Neuronal stem cell (in vitro differentiated cells): Measurements from ENCODE around the gene SOSTDC1.
A peak's percentile ranks its signal among the peaks of the same experiment; 100 is the strongest.

ENCODE experiments used
- DNase-seq: peaks from one replicate; pipeline ENCODE4 v3.0.0-alpha.2; 2013; ENCODE audit warnings: low spot score
- H2AFZ ChIP-seq: one replicate; pipeline ENCODE4 v1.6.1; 2013; ENCODE audit warnings: mild to moderate bottlenecking, low read length, inconsistent platforms
- H2AK5ac ChIP-seq: 2 replicates; pipeline ENCODE4 v1.6.1; 2013; ENCODE audit warnings: low read depth, mild to moderate bottlenecking, inconsistent platforms, low read length, moderate library complexity, mixed read lengths
- H2BK120ac ChIP-seq: 2 replicates; pipeline ENCODE4 v1.6.1; 2013; ENCODE audit warnings: low read depth, mild to moderate bottlenecking, inconsistent platforms, low read length, moderate library complexity, mixed read lengths
- H2BK12ac ChIP-seq: one replicate; pipeline ENCODE4 v1.6.1; 2013; ENCODE audit warnings: low read length, inconsistent platforms
- H2BK15ac ChIP-seq: 2 replicates; pipeline ENCODE4 v1.6.1; 2013; ENCODE audit warnings: mild to moderate bottlenecking, low read length, inconsistent platforms, mixed read lengths
- H2BK5ac ChIP-seq: one replicate; pipeline ENCODE4 v1.6.1; 2013; ENCODE audit warnings: inconsistent platforms, mild to moderate bottlenecking, low read length, moderate library complexity
- H3K14ac ChIP-seq: one replicate; pipeline ENCODE4 v1.6.1; 2013; ENCODE audit warnings: low read length, inconsistent platforms
- H3K18ac ChIP-seq: 2 replicates; pipeline ENCODE4 v1.6.1; 2013; ENCODE audit warnings: low read length, inconsistent platforms
- H3K23ac ChIP-seq: 2 replicates; pipeline ENCODE4 v1.6.1; 2013; ENCODE audit warnings: low read depth, mild to moderate bottlenecking, mixed read lengths, low read length, inconsistent platforms; ENCODE audit not compliant: poor library complexity
- H3K27ac ChIP-seq: replicated peaks from 3 replicates; pipeline ENCODE4 v1.5.1; 2013; ENCODE audit warnings: low read length, inconsistent platforms
- H3K27me3 ChIP-seq, 3 experiments: 2 replicates each; pipeline ENCODE4 v1.6.1; 2013; ENCODE audit warnings: low read length in 3 of 3, mild to moderate bottlenecking in 2 of 3, inconsistent platforms in 1 of 3, low read depth in 1 of 3, mixed read lengths in 1 of 3, moderate library complexity in 1 of 3; ENCODE audit not compliant: control insufficient read depth in 3 of 3, insufficient read depth in 3 of 3
- H3K36me3 ChIP-seq, 2 donors: replicated peaks in 1 of 2; 2 replicates each; pipeline ENCODE4 v1.6.1; 2013; ENCODE audit warnings: low read length in 2 of 2; ENCODE audit not compliant: control insufficient read depth in 2 of 2, insufficient read depth in 2 of 2
- H3K4ac ChIP-seq: 2 replicates; pipeline ENCODE4 v1.6.1; 2013; ENCODE audit warnings: inconsistent platforms, mild to moderate bottlenecking, low read length, moderate library complexity
- H3K4me1 ChIP-seq, 2 donors: 1 replicate in 1 of 2; 2 replicates in 1 of 2; pipeline ENCODE4 v1.6.1; 2013; ENCODE audit warnings: low read length in 2 of 2, low read depth in 1 of 2; ENCODE audit not compliant: control insufficient read depth in 2 of 2, insufficient read depth in 1 of 2
- H3K4me2 ChIP-seq: one replicate; pipeline ENCODE4 v1.6.1; 2013; ENCODE audit warnings: mild to moderate bottlenecking, low read length, inconsistent platforms; ENCODE audit not compliant: insufficient read depth, poor library complexity, severe bottlenecking
- H3K4me3 ChIP-seq, 2 donors: 2 replicates each; pipeline ENCODE4 v1.5.1; 2013; ENCODE audit warnings: low read length in 2 of 2, mild to moderate bottlenecking in 2 of 2, inconsistent platforms in 1 of 2, moderate library complexity in 1 of 2
- H3K79me1 ChIP-seq: one replicate; pipeline ENCODE4 v1.6.1; 2013; ENCODE audit warnings: low read depth, mild to moderate bottlenecking, inconsistent platforms, low read length, moderate library complexity
- H3K9ac ChIP-seq: one replicate; pipeline ENCODE4 v1.6.1; 2013; ENCODE audit warnings: mild to moderate bottlenecking, low read depth, low read length, inconsistent platforms; ENCODE audit not compliant: poor library complexity
- H3K9me3 ChIP-seq, 2 donors: replicated peaks in 1 of 2; 2 replicates each; pipeline versions ENCODE3 to v1.6.1; 2013; ENCODE audit warnings: low read length in 2 of 2, mild to moderate bottlenecking in 2 of 2, inconsistent platforms in 1 of 2, low read depth in 1 of 2, mixed read lengths in 1 of 2, moderate library complexity in 1 of 2; ENCODE audit not compliant: control insufficient read depth in 2 of 2, insufficient read depth in 1 of 2
- H4K8ac ChIP-seq: one replicate; pipeline ENCODE4 v1.6.1; 2013; ENCODE audit warnings: low read depth, mild to moderate bottlenecking, inconsistent platforms, low read length, moderate library complexity
- H4K91ac ChIP-seq: one replicate; pipeline ENCODE4 v1.6.1; 2013; ENCODE audit warnings: low read length, low read depth, mild to moderate bottlenecking, inconsistent platforms; ENCODE audit not compliant: poor library complexity
- WGBS, 2 donors: extraction: QIAGEN DNeasy Blood & Tissue Kit; methylation state at CpG; one replicate each; pipeline ENCODE4 v1.1.7; 2013; ENCODE audit warnings: missing lambda C conversion rate in 2 of 2, mixed read lengths in 1 of 2; ENCODE audit not compliant: insufficient read length in 2 of 2, insufficient replicate concordance in 1 of 2; ENCODE audit errors: extremely low coverage in 2 of 2; 5-methylcytosine and 5-hydroxymethylcytosine counted together

SOSTDC1 gene

DNA sequence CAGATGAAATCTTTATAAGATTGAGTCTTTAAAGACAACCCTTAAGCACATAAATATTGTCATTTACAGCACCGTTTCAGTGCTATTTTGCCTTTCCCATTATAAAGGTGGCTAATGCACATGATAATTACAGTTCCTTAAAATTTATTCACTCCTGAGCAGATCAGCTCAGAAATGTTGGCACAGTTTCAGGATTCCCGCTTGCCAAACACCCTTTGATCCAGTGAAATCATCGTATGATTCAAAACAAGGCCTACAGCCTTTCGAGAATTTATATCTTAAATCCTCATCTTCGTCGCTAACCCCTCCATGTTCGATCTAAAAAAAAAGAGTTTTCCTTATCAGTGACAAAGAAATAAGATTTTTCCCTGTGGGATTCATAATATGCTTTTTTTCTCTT is 14.1 kb upstream of the SOSTDC1 start:
- Histone ChIP-seq H2BK5ac (no peak overlapping the region), H3K4me1 (peaks cover 3% of the 10 kb centered on the region in 2 donors), H3K4me2 (no peak overlapping the region), H3K18ac (no peak overlapping the region), H3K14ac (no peak overlapping the region), H3K9ac (no peak overlapping the region), H2BK12ac (no peak overlapping the region), H2AK5ac (no peak overlapping the region), H3K23ac (no peak overlapping the region), H2BK15ac (no peak overlapping the region), H2AFZ (peak overlapping the region; percentile 4), H3K4ac (no peak overlapping the region), H3K27ac (no peak overlapping the region), H3K36me3 (no peaks in the 10 kb centered on the region), H3K9me3 (peaks cover 0 to 7% of the 10 kb centered on the region in 2 donors), H4K91ac (no peak overlapping the region), H3K27me3 (no peaks in the 10 kb centered on the region), H4K8ac (no peak overlapping the region), H3K4me3 (no peak overlapping the region), H3K79me1 (no peaks in the 10 kb centered on the region), H2BK120ac (no peak overlapping the region)
- no peak for DNase-seq
- WGBS, 2 donors, result 100% methylated on average over 2 of the region's 7 CpGs; no CpG with 5 or more reads in 1 of the 2 donors

DNA sequence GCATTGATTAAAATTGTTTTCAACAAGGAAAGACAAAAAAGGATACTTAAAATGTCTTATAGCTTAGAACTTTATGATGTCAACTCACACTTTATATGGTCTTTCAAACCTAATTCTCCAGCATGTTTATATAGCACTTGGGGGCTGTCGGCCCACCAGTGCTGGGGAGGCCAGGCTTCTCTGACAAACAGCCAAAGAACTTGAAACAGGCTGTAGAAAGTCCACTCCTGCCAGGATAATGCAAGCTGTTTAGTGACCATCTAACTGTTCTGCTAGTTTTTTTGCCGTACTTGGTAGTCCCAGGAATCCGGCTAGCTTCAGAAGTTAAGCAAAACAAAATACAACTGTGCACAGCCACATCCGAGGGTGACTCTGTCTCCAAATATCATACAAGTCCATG is 13.6 kb upstream of the SOSTDC1 start:
- Histone ChIP-seq H4K8ac (no peak overlapping the region), H3K23ac (no peak overlapping the region), H3K18ac (no peak overlapping the region), H3K14ac (no peak overlapping the region), H2BK15ac (no peak overlapping the region), H2AK5ac (no peak overlapping the region), H3K9ac (no peak overlapping the region), H2BK12ac (no peak overlapping the region), H3K4me3 (no peak overlapping the region), H2AFZ (peak overlapping the region; percentile 4), H2BK5ac (no peak overlapping the region), H3K36me3 (no peaks in the 10 kb centered on the region), H4K91ac (no peak overlapping the region), H3K79me1 (no peaks in the 10 kb centered on the region), H3K27ac (no peak overlapping the region), H3K4me2 (no peak overlapping the region), H3K27me3 (no peaks in the 10 kb centered on the region), H2BK120ac (no peak overlapping the region), H3K9me3 (peaks cover 0 to 7% of the 10 kb centered on the region in 2 donors), H3K4me1 (no peaks in the 10 kb centered on the region), H3K4ac (no peak overlapping the region)
- no peak for DNase-seq
- WGBS, 2 donors, result no CpG with 5 or more reads among the region's 4 CpGs

DNA sequence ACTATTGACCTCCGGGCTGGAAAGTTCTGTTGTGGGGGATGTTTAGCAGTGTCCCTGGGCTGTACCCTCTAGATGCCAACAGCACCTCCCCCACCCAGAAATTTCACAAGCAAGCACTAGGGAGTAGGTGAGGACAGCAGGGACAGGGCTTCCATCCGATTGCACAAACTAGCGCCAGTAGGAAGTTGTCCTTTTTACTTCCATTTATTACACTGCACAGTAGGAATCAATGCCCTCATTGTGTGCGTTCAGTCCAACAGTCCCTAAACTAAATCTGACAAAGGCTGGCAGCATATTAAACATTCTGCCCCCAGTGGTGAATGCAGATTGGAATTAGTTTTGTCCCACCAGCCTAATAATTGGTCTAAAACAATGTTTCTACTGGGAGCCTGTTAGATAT is 6.4 kb upstream of the SOSTDC1 start:
- Histone ChIP-seq H3K18ac (no peak overlapping the region), H2BK120ac (no peak overlapping the region), H3K36me3 (no peaks in the 10 kb centered on the region), H3K9me3 (peaks cover 0 to 2% of the 10 kb centered on the region in 2 donors), H3K23ac (no peak overlapping the region), H3K4me1 (peaks cover 0 to 3% of the 10 kb centered on the region in 2 donors), H2AFZ (no peak overlapping the region), H2AK5ac (no peak overlapping the region), H3K4me3 (no peak overlapping the region), H4K8ac (no peak overlapping the region), H2BK5ac (no peak overlapping the region), H3K79me1 (no peaks in the 10 kb centered on the region), H3K27me3 (no peaks in the 10 kb centered on the region), H3K27ac (no peak overlapping the region), H3K4ac (no peak overlapping the region), H4K91ac (no peak overlapping the region), H2BK15ac (no peak overlapping the region), H3K9ac (no peak overlapping the region), H3K4me2 (no peak overlapping the region), H3K14ac (no peak overlapping the region), H2BK12ac (no peak overlapping the region)
- no CpG with 5 or more reads among the region's 4 CpGs for WGBS, 2 donors
- DNase-seq, result no peak

DNA sequence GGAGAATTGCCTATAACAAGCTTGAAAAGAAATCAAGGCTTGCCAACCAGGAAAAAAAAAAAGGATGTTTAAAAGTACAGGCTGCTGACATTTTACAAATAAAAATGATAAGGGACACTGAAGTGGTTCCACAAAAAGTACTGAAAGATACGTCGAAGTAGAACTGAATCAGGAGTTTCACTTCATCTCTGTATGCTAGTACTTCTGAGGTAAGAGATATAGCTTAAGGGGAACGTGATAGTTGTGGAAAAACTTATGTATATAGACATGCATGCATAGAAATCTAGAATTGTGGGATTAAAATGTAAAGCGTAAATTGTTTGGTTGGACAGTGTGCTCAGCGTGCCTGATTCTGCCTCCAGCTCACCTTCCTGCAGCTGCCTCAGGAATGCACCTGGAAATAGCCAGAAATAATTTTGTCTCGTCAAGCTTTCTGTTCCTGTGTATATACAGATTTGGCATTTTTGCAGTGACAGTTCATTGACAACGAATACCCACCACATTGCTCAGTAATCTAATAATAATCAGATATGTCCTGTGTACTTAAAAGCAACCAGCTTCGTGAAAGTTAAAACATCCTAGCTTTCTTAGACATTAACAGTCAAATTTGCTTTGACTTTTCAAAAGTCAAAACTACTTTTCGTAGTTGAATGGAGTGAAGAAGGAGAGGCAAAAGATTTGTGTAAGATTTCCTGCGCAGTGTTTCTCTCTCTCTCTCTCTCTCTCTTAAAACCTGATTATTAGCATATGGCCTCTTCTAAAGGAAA is 1.4 kb downstream of the SOSTDC1 start:
- Histone ChIP-seq H3K14ac (no peak overlapping the region), H2BK5ac (no peak overlapping the region), H3K4me2 (peak overlapping the region; percentile 13), H2BK12ac (no peak overlapping the region), H2AFZ (peak overlapping the region; percentile 16), H4K8ac (no peak overlapping the region), H4K91ac (no peak overlapping the region), H3K4me3 (peak overlapping the region in 1 of 2 donors; percentile 53), H2AK5ac (no peak overlapping the region), H3K4ac (no peak overlapping the region), H3K27me3 (no peaks in the 10 kb centered on the region), H3K18ac (no peak overlapping the region), H3K79me1 (no peaks in the 10 kb centered on the region), H3K36me3 (peaks cover 0 to 20% of the 10 kb centered on the region in 2 donors), H2BK15ac (no peak overlapping the region), H3K27ac (no peak overlapping the region), H3K9me3 (no peaks in the 10 kb centered on the region), H3K23ac (no peak overlapping the region), H3K4me1 (peaks cover 10 to 11% of the 10 kb centered on the region in 2 donors), H2BK120ac (no peak overlapping the region), H3K9ac (no peak overlapping the region)
- no peak for DNase-seq
- WGBS, 2 donors, result no CpG with 5 or more reads among the region's 10 CpGs
